Type B pancreatic cell (in vitro differentiated cells): ENCODE measurements around the gene UNC13A. TPM values are rescaled to one million over a fixed set of nuclear protein-coding genes. Genes with fewer than 3 reads are reported as not detected.
"Not testable (repeated sequence)": the region's sequence is repeated elsewhere in the genome, so short reads cannot be mapped to it uniquely, and the experiment has no call there.

Source experiments
- DNase-seq: peaks from one replicate; pipeline ENCODE4 v3.0.0; 2021; ENCODE audit warnings: mixed read lengths; ENCODE audit not compliant: unreplicated experiment; ENCODE audit errors: extremely low spot score
- H3K27ac Mint-ChIP-seq: 2 replicates; pipeline ENCODE4 v1.8.0; 2021; ENCODE audit warnings: mild to moderate bottlenecking, mixed read lengths
- H3K27me3 Mint-ChIP-seq: 2 replicates; pipeline ENCODE4 v1.8.0; 2021; ENCODE audit warnings: mixed read lengths
- H3K36me3 Mint-ChIP-seq: 2 replicates; pipeline ENCODE4 v1.8.0; 2021; ENCODE audit warnings: mixed read lengths
- H3K4me1 Mint-ChIP-seq: one replicate; pipeline ENCODE4 v1.8.0; 2021; ENCODE audit warnings: mixed read lengths; ENCODE audit not compliant: unreplicated experiment
- H3K4me3 Mint-ChIP-seq: 2 replicates; pipeline ENCODE4 v1.8.0; 2021; ENCODE audit warnings: mild to moderate bottlenecking, mixed read lengths
- H3K9me3 Mint-ChIP-seq: 2 replicates; pipeline ENCODE4 v1.8.0; 2021; ENCODE audit warnings: mixed read lengths
- total RNA-seq: library from RNA; stranded (reverse); gene quantifications from 2 replicates; pipeline ENCODE4 v1.2.1, GENCODE V29; 2021; ENCODE audit warnings: low replicate concordance
- TF ChIP-seq, protein P1 (sequence below): fragments of 200-600 bp; sonication (generic); conservative IDR thresholded peaks from 2 replicates; pipeline ENCODE4 v1.5.0; 2021; ENCODE audit warnings: antibody characterized with exemption, mild to moderate bottlenecking

The UNC13A gene
- total RNA-seq, 1 donor from 2014 or later: 4.3 TPM

DNA sequence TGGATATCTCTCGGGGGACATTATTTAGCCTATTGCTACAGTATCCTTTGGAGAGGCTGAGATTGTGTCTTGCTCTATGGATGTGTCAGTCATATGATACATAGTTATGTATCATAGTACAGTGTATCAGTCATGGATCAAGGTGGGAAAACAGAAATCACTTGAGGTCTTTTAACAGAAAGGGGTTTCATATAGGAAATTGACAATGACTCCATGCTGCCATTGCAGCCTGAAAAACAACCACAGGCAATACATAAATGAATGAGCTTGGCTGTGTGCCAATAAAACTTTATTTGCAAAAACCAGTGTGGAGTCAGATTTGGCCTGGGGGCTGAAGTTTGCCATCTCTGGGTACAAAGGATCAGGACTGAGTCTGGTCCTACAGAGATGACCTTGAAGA, 97.3 kb downstream of the UNC13A start:
- TF ChIP-seq, protein P1, sequence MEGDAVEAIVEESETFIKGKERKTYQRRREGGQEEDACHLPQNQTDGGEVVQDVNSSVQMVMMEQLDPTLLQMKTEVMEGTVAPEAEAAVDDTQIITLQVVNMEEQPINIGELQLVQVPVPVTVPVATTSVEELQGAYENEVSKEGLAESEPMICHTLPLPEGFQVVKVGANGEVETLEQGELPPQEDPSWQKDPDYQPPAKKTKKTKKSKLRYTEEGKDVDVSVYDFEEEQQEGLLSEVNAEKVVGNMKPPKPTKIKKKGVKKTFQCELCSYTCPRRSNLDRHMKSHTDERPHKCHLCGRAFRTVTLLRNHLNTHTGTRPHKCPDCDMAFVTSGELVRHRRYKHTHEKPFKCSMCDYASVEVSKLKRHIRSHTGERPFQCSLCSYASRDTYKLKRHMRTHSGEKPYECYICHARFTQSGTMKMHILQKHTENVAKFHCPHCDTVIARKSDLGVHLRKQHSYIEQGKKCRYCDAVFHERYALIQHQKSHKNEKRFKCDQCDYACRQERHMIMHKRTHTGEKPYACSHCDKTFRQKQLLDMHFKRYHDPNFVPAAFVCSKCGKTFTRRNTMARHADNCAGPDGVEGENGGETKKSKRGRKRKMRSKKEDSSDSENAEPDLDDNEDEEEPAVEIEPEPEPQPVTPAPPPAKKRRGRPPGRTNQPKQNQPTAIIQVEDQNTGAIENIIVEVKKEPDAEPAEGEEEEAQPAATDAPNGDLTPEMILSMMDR: no peak
- no peak for DNase-seq
- Mint-ChIP-seq H3K9me3 (no peaks in the 10 kb centered on the region), H3K36me3 (no peaks in the 10 kb centered on the region), H3K4me1 (no peaks in the 10 kb centered on the region), H3K27ac (no peak overlapping the region), H3K4me3 (no peak overlapping the region), H3K27me3 (peaks cover 21% of the 10 kb centered on the region)

- not testable (repeated sequence) for H3K9me3 Mint-ChIP-seq, H3K27ac Mint-ChIP-seq
Observed at GRCh38 chr19:17585395-17585794, 102.8 kb downstream of the UNC13A start.

DNA sequence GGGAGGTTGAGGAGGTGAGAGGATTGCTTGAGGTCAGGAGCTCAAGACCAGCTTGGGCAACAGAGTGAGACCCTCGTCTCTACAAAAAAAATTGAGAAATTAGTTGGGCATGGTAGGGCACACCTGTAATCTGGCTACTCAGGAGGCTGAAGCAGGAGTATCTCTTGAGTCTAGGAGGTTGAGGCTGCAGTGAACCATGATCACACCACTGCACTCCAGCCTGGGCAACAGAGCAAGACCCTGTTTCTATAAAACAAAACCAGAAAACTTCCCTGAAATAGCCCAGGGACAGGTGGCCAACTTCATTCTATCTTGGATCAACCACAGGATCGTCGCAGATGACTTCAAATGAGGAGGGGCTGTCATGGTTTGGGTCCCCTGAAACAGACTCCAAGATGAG, 104.0 kb downstream of the UNC13A start:
- Mint-ChIP-seq H3K36me3 (peaks cover 8% of the 10 kb centered on the region), H3K27me3 (no peaks in the 10 kb centered on the region)

More at GRCh38 chr19:17585395-17585794, 102.8 kb downstream of the UNC13A start:
- not testable (repeated sequence) for H3K4me1 Mint-ChIP-seq, DNase-seq, H3K4me3 Mint-ChIP-seq, H3K27me3 Mint-ChIP-seq, H3K36me3 Mint-ChIP-seq

GRCh38 chr19:17582613-17583012, 105.5 kb downstream of the UNC13A start:
- H3K4me3 Mint-ChIP-seq: no peak overlapping the region
- no peak overlapping the region for H3K27ac Mint-ChIP-seq
- no peak for DNase-seq
- no peaks in the 10 kb centered on the region for H3K9me3 Mint-ChIP-seq
- no peaks in the 10 kb centered on the region for H3K4me1 Mint-ChIP-seq
- TF ChIP-seq, protein P1: no peak
- H3K36me3 Mint-ChIP-seq: peaks cover 8% of the 10 kb centered on the region
- H3K27me3 Mint-ChIP-seq: no peaks in the 10 kb centered on the region

More for the DNA sequence above, 104.0 kb downstream of the UNC13A start:
- Mint-ChIP-seq H3K4me1 (no peaks in the 10 kb centered on the region), H3K9me3 (no peaks in the 10 kb centered on the region), H3K27ac (no peak overlapping the region), H3K4me3 (no peak overlapping the region)
- TF ChIP-seq, protein P1: no peak
- no peak for DNase-seq

DNA sequence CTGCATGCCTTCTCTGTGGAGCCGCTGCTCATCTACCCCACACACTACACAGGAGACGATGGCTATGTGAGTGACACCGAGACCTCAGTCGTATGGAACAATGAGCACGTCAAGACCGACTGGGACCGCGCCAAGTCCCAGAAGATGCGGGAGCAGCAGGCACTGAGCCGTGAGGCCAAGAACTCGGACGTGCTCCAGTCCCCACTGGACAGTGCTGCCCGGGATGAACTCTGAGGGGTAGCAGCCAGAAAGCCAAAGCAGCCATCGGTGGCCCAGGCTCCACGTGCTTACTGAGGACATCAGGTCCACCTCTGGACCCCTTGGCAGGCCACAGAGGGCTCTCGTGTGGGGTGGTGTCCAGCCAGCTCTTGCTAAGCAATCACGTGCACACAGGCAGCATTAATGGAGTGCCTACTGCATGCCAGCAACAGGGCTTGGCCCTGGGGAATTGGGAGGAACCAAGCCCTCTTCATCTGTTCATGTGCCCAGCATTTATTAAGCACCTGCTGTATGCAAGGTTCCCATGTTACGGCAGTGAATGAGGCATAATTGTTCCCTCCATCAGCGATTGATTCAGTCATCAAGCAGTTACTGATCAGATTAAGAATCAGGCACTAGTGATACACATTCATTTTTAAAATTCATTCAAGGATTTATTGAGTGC, 106.8 kb downstream of the UNC13A start:
- H3K27ac Mint-ChIP-seq: no peak overlapping the region
- TF ChIP-seq, protein P1: no peak
- DNase-seq: no peak
- peaks cover 8% of the 10 kb centered on the region for H3K36me3 Mint-ChIP-seq
- H3K4me3 Mint-ChIP-seq: no peak overlapping the region
- no peaks in the 10 kb centered on the region for H3K27me3 Mint-ChIP-seq
- no peaks in the 10 kb centered on the region for H3K9me3 Mint-ChIP-seq
- H3K4me1 Mint-ChIP-seq: no peaks in the 10 kb centered on the region

GRCh38 chr19:17580470-17581144, 107.5 kb downstream of the UNC13A start:
- TF ChIP-seq, protein P1: no peak
- H3K4me3 Mint-ChIP-seq: no peak overlapping the region
- DNase-seq: no peak
- H3K27ac Mint-ChIP-seq: no peak overlapping the region
- peaks cover 8% of the 10 kb centered on the region for H3K36me3 Mint-ChIP-seq
- no peaks in the 10 kb centered on the region for H3K9me3 Mint-ChIP-seq
- H3K4me1 Mint-ChIP-seq: no peaks in the 10 kb centered on the region
- H3K27me3 Mint-ChIP-seq: no peaks in the 10 kb centered on the region
